Hepatocyte (in vitro differentiated cells): ENCODE measurements around the gene NPBWR2. TPM values are rescaled to one million over a fixed set of nuclear protein-coding genes. Genes with fewer than 3 reads are reported as not detected.
"Not testable (repeated sequence)": the region's sequence is repeated elsewhere in the genome, so short reads cannot be mapped to it uniquely, and the experiment has no call there.

ENCODE experiments used
- DNase-seq: peaks from one replicate; pipeline ENCODE4 v3.0.0-alpha.2; 2016; ENCODE audit warnings: low spot score
- H2AFZ ChIP-seq: fragments of 200-600 bp; sonication (generic); 2 replicates; pipeline ENCODE4 v1.6.0; 2016; ENCODE audit warnings: antibody characterized with exemption, mild to moderate bottlenecking
- H3K27ac ChIP-seq: fragments of 200-600 bp; sonication (generic); 2 replicates; pipeline ENCODE4 v1.5.1; 2016; ENCODE audit warnings: mild to moderate bottlenecking
- H3K27me3 ChIP-seq: fragments of 200-600 bp; sonication (generic); 2 replicates; pipeline ENCODE4 v1.6.1; 2016
- H3K36me3 ChIP-seq: fragments of 200-600 bp; sonication (generic); replicated peaks from 2 replicates; pipeline ENCODE4 v1.5.1; 2016; ENCODE audit warnings: low read depth; ENCODE audit not compliant: insufficient read depth
- H3K4me1 ChIP-seq: fragments of 200-600 bp; sonication (generic); 2 replicates; pipeline ENCODE4 v1.5.1; 2016; ENCODE audit warnings: mild to moderate bottlenecking, moderate library complexity; ENCODE audit not compliant: insufficient read depth
- H3K4me2 ChIP-seq: fragments of 200-600 bp; sonication (generic); 2 replicates; pipeline ENCODE4 v1.6.0; 2016
- H3K4me3 ChIP-seq: fragments of 200-600 bp; sonication (generic); 2 replicates; pipeline ENCODE4 v1.5.1; 2016; ENCODE audit warnings: mild to moderate bottlenecking
- H3K79me2 ChIP-seq: fragments of 200-600 bp; sonication (generic); 2 replicates; pipeline ENCODE4 v1.6.0; 2017; ENCODE audit warnings: mild to moderate bottlenecking
- H3K9me2 ChIP-seq: fragments of 200-600 bp; sonication (generic); replicated peaks from 2 replicates; pipeline ENCODE4 v1.6.0; 2017; ENCODE audit warnings: mild to moderate bottlenecking; ENCODE audit not compliant: insufficient read depth
- H3K9me3 ChIP-seq: fragments of 200-600 bp; sonication (generic); 2 replicates; pipeline ENCODE4 v1.5.1; 2016; ENCODE audit warnings: low read depth, mild to moderate bottlenecking
- H4K20me1 ChIP-seq: fragments of 200-600 bp; sonication (generic); 2 replicates; pipeline ENCODE4 v1.6.0; 2016; ENCODE audit warnings: mild to moderate bottlenecking; ENCODE audit not compliant: insufficient read depth, poor library complexity, severe bottlenecking
- CTCF ChIP-seq: fragments of 200-600 bp; sonication (generic); IDR thresholded peaks from 2 replicates; pipeline ENCODE4 v1.5.1; 2016; ENCODE audit warnings: antibody characterized with exemption, mild to moderate bottlenecking; ENCODE audit not compliant: poor library complexity
- EZH2 ChIP-seq: fragments of 200-600 bp; sonication (generic); IDR thresholded peaks from 2 replicates; pipeline ENCODE4 v1.6.1; 2016; ENCODE audit warnings: antibody characterized with exemption, mild to moderate bottlenecking, borderline replicate concordance
- EZH2phosphoT487 ChIP-seq: fragments of 200-600 bp; sonication (generic); IDR thresholded peaks from one replicate; pipeline ENCODE4 v1.6.1; 2018; ENCODE audit warnings: antibody characterized with exemption, mild to moderate bottlenecking, low read depth, moderate library complexity; ENCODE audit not compliant: unreplicated experiment, severe bottlenecking
- WGBS: methylation state at CpG from one replicate; pipeline ENCODE4 v1.1.6; 2016; ENCODE audit warnings: low lambda C conversion rate; ENCODE audit errors: missing lambda C conversion rate; 5-methylcytosine and 5-hydroxymethylcytosine counted together
- polyA plus RNA-seq: library from polyadenylated mRNA; unstranded; fragments of >200 nt; fragmentation: Nextera tagmentation; extraction: Ambion mirVana; gene quantifications from 2 replicates; pipeline ENCODE4 v1.2.1, GENCODE V29; 2016
- total RNA-seq: library from RNA; depleted of rRNA; stranded (reverse); fragments of >200 nt; gene quantifications from 2 replicates; pipeline ENCODE4 v1.2.3, GENCODE V29; 2014

The NPBWR2 gene
- total and polyA plus RNA-seq, 2 experiments from 2014 or later: not detected

- H3K36me3 ChIP-seq: no peaks in the 10 kb centered on the region
- no peaks in the 10 kb centered on the region for H3K9me2 ChIP-seq
- H3K4me3 ChIP-seq: no peak overlapping the region
- no peak overlapping the region for H3K4me2 ChIP-seq
- 96% methylated on average over 18 of the region's 18 CpGs for WGBS
- H3K27me3 ChIP-seq: no peaks in the 10 kb centered on the region
- H3K27ac ChIP-seq: no peak overlapping the region
- no peaks in the 10 kb centered on the region for H3K9me3 ChIP-seq
- H3K4me1 ChIP-seq: no peaks in the 10 kb centered on the region
- DNase-seq: no peak
- no peak overlapping the region for H2AFZ ChIP-seq
- no peaks in the 10 kb centered on the region for H3K79me2 ChIP-seq
- no peaks in the 10 kb centered on the region for H4K20me1 ChIP-seq
- TF ChIP-seq CTCF: no peak
- no peak for TF ChIP-seq EZH2
- no peak for TF ChIP-seq EZH2phosphoT487
Observed at GRCh38 chr20:64138276-64138815, 31.0 kb upstream of the NPBWR2 start.

- Histone ChIP-seq H3K4me1 (no peaks in the 10 kb centered on the region), H3K9me2 (no peaks in the 10 kb centered on the region), H3K4me2 (no peak overlapping the region), H3K4me3 (no peak overlapping the region), H2AFZ (no peak overlapping the region), H3K27me3 (no peaks in the 10 kb centered on the region), H3K27ac (no peak overlapping the region), H4K20me1 (no peaks in the 10 kb centered on the region), H3K79me2 (no peaks in the 10 kb centered on the region), H3K9me3 (no peaks in the 10 kb centered on the region), H3K36me3 (no peaks in the 10 kb centered on the region)
- no peak for TF ChIP-seq EZH2
- no peak for TF ChIP-seq EZH2phosphoT487
- TF ChIP-seq CTCF: no peak
- DNase-seq: no peak
- 88% methylated on average over 6 of the region's 6 CpGs for WGBS
Observed at GRCh38 chr20:64137598-64138031, 30.2 kb upstream of the NPBWR2 start.

GRCh38 chr20:64136004-64136710, 28.8 kb upstream of the NPBWR2 start:
- no peak overlapping the region for H3K27ac ChIP-seq
- no peak for DNase-seq
- TF ChIP-seq EZH2phosphoT487 (no peak), CTCF (no peak), EZH2 (no peak)
- 84% methylated on average over 30 of the region's 32 CpGs for WGBS
- no peaks in the 10 kb centered on the region for H3K27me3 ChIP-seq
- H3K4me1 ChIP-seq: no peaks in the 10 kb centered on the region
- H3K36me3 ChIP-seq: no peaks in the 10 kb centered on the region
- no peaks in the 10 kb centered on the region for H3K9me2 ChIP-seq
- no peaks in the 10 kb centered on the region for H4K20me1 ChIP-seq
- H2AFZ ChIP-seq: no peak overlapping the region
- no peak overlapping the region for H3K4me2 ChIP-seq
- no peak overlapping the region for H3K4me3 ChIP-seq
- H3K79me2 ChIP-seq: no peaks in the 10 kb centered on the region
- no peaks in the 10 kb centered on the region for H3K9me3 ChIP-seq

- not testable (repeated sequence) for H3K79me2 ChIP-seq, H3K4me3 ChIP-seq, H3K27me3 ChIP-seq, DNase-seq, H3K36me3 ChIP-seq, H2AFZ ChIP-seq, H3K9me2 ChIP-seq, H3K4me1 ChIP-seq, H3K4me2 ChIP-seq, H3K9me3 ChIP-seq, H4K20me1 ChIP-seq, H3K27ac ChIP-seq
- 90% methylated on average over 20 of the region's 20 CpGs for WGBS
Observed at GRCh38 chr20:64134744-64135143, 27.4 kb upstream of the NPBWR2 start.
